Fibroblast of lung (primary cell): ENCODE results near the gene USP19.

Source experiments
- CTCF ChIP-seq, 2 donors: IDR thresholded peaks in 1 of 2; conservative IDR thresholded peaks in 1 of 2; 1 replicate in 1 of 2; 2 replicates in 1 of 2; pipeline ENCODE4 v1.5.1; 2011 to 2012; ENCODE audit warnings: low read length in 2 of 2, control low read depth in 1 of 2, inconsistent platforms in 1 of 2, low read depth in 1 of 2, mild to moderate bottlenecking in 1 of 2
- EZH2 ChIP-seq: IDR thresholded peaks from 2 replicates; pipeline ENCODE4 v1.5.1; 2012; ENCODE audit warnings: low read length, control low read depth, mild to moderate bottlenecking; ENCODE audit errors: missing control alignments

DNA sequence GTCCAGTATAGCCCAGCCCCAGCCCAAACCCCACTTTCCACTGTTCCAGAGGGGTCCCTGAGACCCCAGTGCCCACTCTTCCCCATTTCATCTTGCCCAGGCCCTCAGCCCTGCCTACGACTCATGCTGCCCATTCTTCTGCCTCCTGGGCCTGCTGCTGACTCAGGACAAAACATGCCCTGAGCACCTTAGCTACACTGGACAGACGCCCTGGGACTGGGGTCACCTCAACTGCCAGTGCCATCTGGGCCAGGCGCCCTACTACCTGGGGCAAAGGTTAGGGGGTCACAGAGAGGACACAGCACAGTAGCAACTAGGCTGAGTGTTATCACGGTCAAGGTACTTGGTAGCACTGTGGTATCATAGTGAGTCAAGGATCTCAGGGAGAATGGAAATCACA lies 14.9 kb upstream of the USP19 start:
- TF ChIP-seq CTCF (conservative IDR thresholded peaks at IDR 0.05 in 1 of 2, IDR thresholded peaks at IDR 0.05 in 1 of 2; ENCODE audit: low read depth in 1 of 2, low read length in 2 of 2) (no peak), EZH2 (no peak)
